K562 (cell line): ENCODE results near the gene PCSK7. TPM values are rescaled to one million over a fixed set of nuclear protein-coding genes. Genes with fewer than 3 reads are reported as not detected.

Experiments
- ATAC-seq: fragments of 200-7000 bp; cut with Tn5 transposase; 3 replicates; pipeline ENCODE4 v1.9.1; 2020; ENCODE audit warnings: moderate library complexity
- BruUV-seq: library from RNA; stranded (reverse); fragments of 400-500 nt; replicated peaks from 2 replicates; lab custom pipeline; 2021; lab: Mats Ljungman, UMichigan
- CTCF ChIA-PET: fragments of 300-600 bp; formaldehyde crosslinking; extraction: SDS; loops from one replicate; lab custom pipeline; 2021; ENCODE audit warnings: low intra/inter-chr PET ratio; lab: Yijun Ruan, JAX
- POLR2A ChIA-PET: fragments of 300-600, 350-650 bp; sonication (Branson Sonifier 250); formaldehyde crosslinking; extraction: SDS; loops from one replicate; lab custom pipeline; 2021; ENCODE audit warnings: antibody characterized with exemption, inconsistent platforms; lab: Yijun Ruan, JAX
- DNase-seq, 4 experiments: peaks; one replicate each; pipeline versions ENCODE4 v3.0.0 to v3.0.0-alpha.2; 2011 to 2018; ENCODE audit warnings: low spot score in 3 of 4, mixed read lengths in 3 of 4; ENCODE audit errors: extremely low read depth in 1 of 4
- FAIRE-seq: peaks from 2 replicates; lab custom pipeline; 2011; peaks lifted over from hg19 to GRCh38; lab: Jason Lieb, UNC
- H2AFZ ChIP-seq: 2 replicates; pipeline ENCODE4 v1.6.0; 2011; ENCODE audit warnings: low read depth, low read length, control low read depth, inconsistent platforms
- H3K27ac ChIP-seq: fragments of 200-600 bp; 3 replicates; pipeline ENCODE4 v1.8.0; 2011; ENCODE audit warnings: low read depth, mild to moderate bottlenecking, control low read depth, inconsistent platforms, low read length, moderate library complexity, mixed read lengths; ENCODE audit errors: extremely low read depth
- H3K27me3 ChIP-seq, 2 experiments: fragments of 300-600 bp in 1 of 2; 2 replicates in 1 of 2; 3 replicates in 1 of 2; pipeline versions ENCODE4 v1.6.0 to v1.8.0; 2011; ENCODE audit warnings: inconsistent platforms in 2 of 2, low read length in 2 of 2, mild to moderate bottlenecking in 1 of 2, mixed read lengths in 1 of 2, moderate library complexity in 1 of 2; ENCODE audit not compliant: control insufficient read depth in 2 of 2, insufficient read depth in 2 of 2
- H3K36me3 ChIP-seq: fragments of 300-600 bp; 3 replicates; pipeline ENCODE4 v1.8.0; 2011; ENCODE audit warnings: mild to moderate bottlenecking, low read length, inconsistent platforms; ENCODE audit not compliant: control insufficient read depth, insufficient read depth
- H3K4me1 ChIP-seq, 2 experiments: fragments of 200-600 bp in 1 of 2; replicated peaks in 1 of 2; 2 replicates in 1 of 2; 3 replicates in 1 of 2; pipeline versions ENCODE4 v1.5.1 to v1.8.0; 2011; ENCODE audit warnings: inconsistent platforms in 2 of 2, low read length in 2 of 2, mild to moderate bottlenecking in 1 of 2, mixed read lengths in 1 of 2, moderate library complexity in 1 of 2; ENCODE audit not compliant: control insufficient read depth in 2 of 2, insufficient read depth in 2 of 2
- H3K4me2 ChIP-seq: 2 replicates; pipeline ENCODE4 v1.6.1; 2011; ENCODE audit warnings: low read length, control low read depth, inconsistent platforms, mixed read lengths; ENCODE audit not compliant: insufficient read depth
- H3K4me3 ChIP-seq: fragments of 200-600 bp; sonication (generic), shearing (Covaris generic); 2 replicates; pipeline ENCODE4 v1.5.1; 2016; ENCODE audit warnings: control low read depth, inconsistent platforms
- H3K79me2 ChIP-seq: fragments of 200-600 bp; 3 replicates; pipeline ENCODE4 v1.8.0; 2011; ENCODE audit warnings: low read length, inconsistent platforms; ENCODE audit not compliant: control insufficient read depth, insufficient read depth
- H3K9ac ChIP-seq, 2 experiments: 2 replicates each; pipeline versions ENCODE4 v1.6.0 to v1.6.1; 2011; ENCODE audit warnings: low read depth in 2 of 2, low read length in 2 of 2, control low read depth in 1 of 2, inconsistent platforms in 1 of 2, mild to moderate bottlenecking in 1 of 2, mixed read lengths in 1 of 2; ENCODE audit not compliant: insufficient read depth in 1 of 2
- H3K9me1 ChIP-seq: one replicate; pipeline ENCODE4 v1.6.0; 2011; ENCODE audit warnings: inconsistent platforms, mild to moderate bottlenecking, low read length, moderate library complexity; ENCODE audit not compliant: control insufficient read depth, insufficient read depth
- H3K9me3 ChIP-seq: replicated peaks from 2 replicates; pipeline ENCODE4 v1.5.1; 2011; ENCODE audit warnings: low read depth, low read length, inconsistent platforms; ENCODE audit not compliant: control insufficient read depth, insufficient read depth
- H4K20me1 ChIP-seq: replicated peaks from 2 replicates; pipeline ENCODE4 v1.6.1; 2011; ENCODE audit warnings: low read length, inconsistent platforms, mixed read lengths; ENCODE audit not compliant: control insufficient read depth, insufficient read depth
- AFF1 ChIP-seq, 2 experiments: fragments of 450-650 bp; IDR thresholded peaks; 2 replicates each; pipeline ENCODE4 v1.6.1; 2018; ENCODE audit warnings: mild to moderate bottlenecking in 2 of 2, low read depth in 1 of 2; ENCODE audit not compliant: partially characterized antibody in 2 of 2
- EP400 ChIP-seq: fragments of 450-650 bp; IDR thresholded peaks from 2 replicates; pipeline ENCODE4 v1.6.1; 2017; ENCODE audit warnings: antibody characterized with exemption, mild to moderate bottlenecking, moderate library complexity
- POLR2G ChIP-seq: fragments of 200-400 bp; formaldehyde crosslinking; IDR thresholded peaks from 2 replicates; pipeline ENCODE4 v1.6.1; 2017; ENCODE audit warnings: low read depth, mild to moderate bottlenecking, antibody characterized with exemption, low read length, moderate library complexity
- RBFOX2 ChIP-seq: fragments of 200-400 bp; formaldehyde crosslinking; IDR thresholded peaks from 2 replicates; pipeline ENCODE4 v1.6.1; 2017; ENCODE audit warnings: low read depth, mild to moderate bottlenecking, low read length, moderate library complexity
- YY1 ChIP-seq, 3 experiments: IDR thresholded peaks; 2 replicates each; pipeline ENCODE4 v1.6.1; 2011; ENCODE audit warnings: low read length in 2 of 3, mild to moderate bottlenecking in 2 of 3, moderate library complexity in 2 of 3, borderline replicate concordance in 1 of 3, control low read depth in 1 of 3, low read depth in 1 of 3; ENCODE audit not compliant: insufficient read depth in 3 of 3, insufficient replicate concordance in 2 of 3, control insufficient read depth in 1 of 3, insufficient read length in 1 of 3; ENCODE audit errors: extremely low read depth in 1 of 3
- WGBS: fragments of 100-300 bp; shearing (Covaris generic); methylation state at CpG from one replicate; pipeline ENCODE4 v1.1.6; 2016; ENCODE audit warnings: low coverage, mixed read lengths; ENCODE audit not compliant: insufficient coverage; ENCODE audit errors: missing lambda C conversion rate; 5-methylcytosine and 5-hydroxymethylcytosine counted together
- in situ Hi-C: fragments of 300-500 bp; cut with MboI; formaldehyde crosslinking; loops from 4 replicates; pipeline ENCODE4 v1.15.0; 2018; ENCODE audit warnings: inconsistent platforms, mixed read lengths
- intact Hi-C: fragments of 100-400 bp; cut with micrococcal nuclease; formaldehyde crosslinking; loops from 2 replicates; pipeline ENCODE4 v1.14.2; 2022
- polyA plus RNA-seq, 8 experiments: library from polyadenylated mRNA; depleted of rRNA in 4 of 8; stranded (reverse) in 5 of 8; unstranded in 3 of 8; fragments of >200 nt; fragmentation: Nextera tagmentation in 2 of 8; fragmentation: Illumina TruSeq in 1 of 8; extraction: Ambion mirVana in 2 of 8; extraction: Trizol in 1 of 8; gene quantifications; 2 replicates each; pipeline versions ENCODE4 v1.2.1 to v1.2.3, GENCODE V29; 2011 to 2014; ENCODE audit warnings: inconsistent platforms in 1 of 8, missing spikeins in 1 of 8
- total RNA-seq, 7 experiments: library from RNA; depleted of rRNA in 6 of 7; stranded (reverse); fragments of >200 nt in 6 of 7; fragmentation: Illumina TruSeq in 2 of 7; extraction: Trizol in 2 of 7; gene quantifications; 2 replicates each; pipeline versions ENCODE4 v1.2.1 to v1.2.3, GENCODE V29; 2011 to 2021; ENCODE audit warnings: low replicate concordance in 1 of 7

The PCSK7 gene
- total and polyA plus RNA-seq, 9 of the 15 experiments (the other 6 are each of a cell fraction or from before 2014, with no cell fraction given), result 3.1 to 29.2 (median 15.6) TPM

- no TSS peak for BruUV-seq
- FAIRE-seq (no peak), DNase-seq (no peak), ATAC-seq (no peak)
- WGBS, result 82% methylated on average over 12 of the region's 17 CpGs
- Histone ChIP-seq H3K9me1 (no peaks in the 10 kb centered on the region), H3K4me1 (peaks cover 0 to 9% of the 10 kb centered on the region in 2 experiments; a peak in 2 of 5 replicates), H3K36me3 (peaks cover 10% of the 10 kb centered on the region; the same call in 1 of the 3 replicates), H3K27me3 (no peaks in the 10 kb centered on the region), H3K9ac (peak overlapping the region in 1 of 2 experiments; percentile 35; a peak in 1 of 4 replicates), H3K4me3 (no peak overlapping the region), H2AFZ (no peak overlapping the region), H3K9me3 (no peaks in the 10 kb centered on the region), H3K4me2 (no peak overlapping the region), H3K79me2 (no peaks in the 10 kb centered on the region), H4K20me1 (no peaks in the 10 kb centered on the region), H3K27ac (no peak overlapping the region)
- POLR2A ChIA-PET, result interaction anchor here (1.1 to 1.3 kb wide), 2 partner anchors 14 to 16 kb away, joined by 3 to 4 read pairs; no protein-coding TSS in a partner anchor
- in situ Hi-C loops (loop anchor here (5.0 kb wide), 1 partner anchor 67 kb away; no protein-coding TSS in a partner anchor), intact Hi-C loops (no loop called here)
- CTCF ChIA-PET, result interaction anchor here (0.9 kb wide), 1 partner anchor 24 kb away, joined by 5 read pairs; no protein-coding TSS in a partner anchor
- TF ChIP-seq EP400 (no peak), RBFOX2 (0 out of 2 replicates have a peak, but pooled peaks have one; percentile 36), POLR2G (peak; percentile 44)
Measured at GRCh38 chr11:117204283-117205080, 27.4 kb downstream of the PCSK7 start.

GRCh38 chr11:117203069-117203407 lies 28.8 kb downstream of the PCSK7 start:
- in situ Hi-C loops (no loop called here), intact Hi-C loops (no loop called here)
- Histone ChIP-seq H3K4me3 (no peak overlapping the region), H3K27me3 (no peaks in the 10 kb centered on the region), H3K9ac (no peak overlapping the region), H3K27ac (no peak overlapping the region), H3K4me1 (peaks cover 0 to 17% of the 10 kb centered on the region in 2 experiments; a peak in 2 of 5 replicates), H3K36me3 (peaks cover 10% of the 10 kb centered on the region; the same call in 1 of the 3 replicates), H3K9me1 (no peaks in the 10 kb centered on the region), H3K79me2 (no peaks in the 10 kb centered on the region), H3K4me2 (no peak overlapping the region), H4K20me1 (no peaks in the 10 kb centered on the region; the same call in 1 of the 2 replicates), H3K9me3 (no peaks in the 10 kb centered on the region), H2AFZ (no peak overlapping the region)
- BruUV-seq, result no TSS peak
- CTCF ChIA-PET, result no interaction called here
- FAIRE-seq, result no peak
- 96% methylated on average over 10 of the region's 10 CpGs for WGBS
- no peak for ATAC-seq
- DNase-seq, result no peak
- POLR2A ChIA-PET, result interaction anchor here (0.7 to 1.3 kb wide), 3 partner anchors 11 to 24 kb away, joined by 3 to 5 read pairs (median 4); no protein-coding TSS in a partner anchor
- TF ChIP-seq YY1 (IDR thresholded peaks at IDR 0.05; ENCODE audit: borderline replicate concordance in 1 of 3, control insufficient read depth in 1 of 3, extremely low read depth in 1 of 3, insufficient read depth in 3 of 3, insufficient read length in 1 of 3, insufficient replicate concordance in 2 of 3, low read depth in 1 of 3, low read length in 2 of 3) (no peak), AFF1 (IDR thresholded peaks at IDR 0.05; ENCODE audit: low read depth in 1 of 2, partially characterized antibody in 2 of 2) (no peak)
